K562 (cell line): Measurements from ENCODE around the gene PHF20. TPM values are rescaled to one million over a fixed set of nuclear protein-coding genes. Genes with fewer than 3 reads are reported as not detected.

Source experiments
- ATF6 ChIP-seq: sonication (generic); formaldehyde crosslinking; IDR thresholded peaks from 2 replicates; pipeline ENCODE4 v1.4.0; 2020; ENCODE audit warnings: mild to moderate bottlenecking, missing genetic modification reagents
- CBX1 ChIP-seq: sonication (generic); IDR thresholded peaks from 2 replicates; pipeline ENCODE4 v1.6.1; 2016; ENCODE audit warnings: antibody characterized with exemption, low read depth, mild to moderate bottlenecking
- CREB5 ChIP-seq: fragments of 250-450 bp; sonication (Bioruptor Pico); IDR thresholded peaks from 2 replicates; pipeline ENCODE4 v1.5.0; 2020; ENCODE audit warnings: mild to moderate bottlenecking
- DMBX1 ChIP-seq: fragments of 250-450 bp; sonication (Bioruptor Pico); IDR thresholded peaks from 2 replicates; pipeline ENCODE4 v1.8.0; 2022; ENCODE audit warnings: inconsistent platforms, mild to moderate bottlenecking, moderate library complexity, borderline replicate concordance
- FOXP1 ChIP-seq: sonication (generic); formaldehyde crosslinking; IDR thresholded peaks from 2 replicates; pipeline ENCODE4 v1.8.0; 2022; ENCODE audit warnings: mild to moderate bottlenecking, missing genetic modification reagents
- GTF2A2 ChIP-seq: IDR thresholded peaks from 2 replicates; pipeline ENCODE4 v1.6.1; 2016; ENCODE audit warnings: mild to moderate bottlenecking, missing genetic modification characterization, missing compliant biosample characterization
- HMG20A ChIP-seq: fragments of 450-650 bp; formaldehyde crosslinking; conservative IDR thresholded peaks from 2 replicates; pipeline ENCODE4 v1.4.0; 2020; ENCODE audit warnings: mild to moderate bottlenecking, mixed read lengths
- KDM2B ChIP-seq: fragments of 250-450 bp; sonication (Bioruptor Pico); IDR thresholded peaks from 2 replicates; pipeline ENCODE4 v1.8.0; 2021; ENCODE audit warnings: mild to moderate bottlenecking, moderate library complexity
- NFE2 ChIP-seq: IDR thresholded peaks from 2 replicates; pipeline ENCODE4 v1.6.1; 2014; ENCODE audit warnings: antibody characterized with exemption, low read depth
- POLR2B ChIP-seq: fragments of 450-650 bp; IDR thresholded peaks from 2 replicates; pipeline ENCODE4 v1.6.1; 2018; ENCODE audit warnings: low read depth; ENCODE audit not compliant: partially characterized antibody
- SPI1 ChIP-seq: IDR thresholded peaks from 2 replicates; pipeline ENCODE4 v1.6.1; 2011; ENCODE audit warnings: low read depth, low read length, control low read depth, borderline replicate concordance
- UBTF ChIP-seq, 2 experiments: IDR thresholded peaks; 2 replicates each; pipeline ENCODE4 v1.6.1; 2012; ENCODE audit warnings: improper control_type of control experiment in 2 of 2, low read depth in 2 of 2, low read length in 2 of 2, borderline replicate concordance in 1 of 2
- XRCC5 ChIP-seq: fragments of 200-400 bp; formaldehyde crosslinking; IDR thresholded peaks from 2 replicates; pipeline ENCODE4 v1.6.1; 2017; ENCODE audit warnings: low read depth, mild to moderate bottlenecking, low read length
- ZNF224 ChIP-seq: sonication (generic); formaldehyde crosslinking; IDR thresholded peaks from 2 replicates; pipeline ENCODE4 v1.8.0; 2022; ENCODE audit warnings: mild to moderate bottlenecking, missing genetic modification reagents
- ZNF77 ChIP-seq: fragments of 250-450 bp; sonication (Bioruptor Pico); IDR thresholded peaks from 2 replicates; pipeline ENCODE4 v1.5.0; 2020
- polyA plus RNA-seq, 8 experiments: library from polyadenylated mRNA; depleted of rRNA in 4 of 8; stranded (reverse) in 5 of 8; unstranded in 3 of 8; fragments of >200 nt; fragmentation: Nextera tagmentation in 2 of 8; fragmentation: Illumina TruSeq in 1 of 8; extraction: Ambion mirVana in 2 of 8; extraction: Trizol in 1 of 8; gene quantifications; 2 replicates each; pipeline versions ENCODE4 v1.2.1 to v1.2.3, GENCODE V29; 2011 to 2014; ENCODE audit warnings: inconsistent platforms in 1 of 8, missing spikeins in 1 of 8
- total RNA-seq, 7 experiments: library from RNA; depleted of rRNA in 6 of 7; stranded (reverse); fragments of >200 nt in 6 of 7; fragmentation: Illumina TruSeq in 2 of 7; extraction: Trizol in 2 of 7; gene quantifications; 2 replicates each; pipeline versions ENCODE4 v1.2.1 to v1.2.3, GENCODE V29; 2011 to 2021; ENCODE audit warnings: low replicate concordance in 1 of 7
- TF ChIP-seq, protein P1 (sequence below): fragments of 150-350 bp; IDR thresholded peaks from 2 replicates; pipeline ENCODE4 v1.6.1; 2014; ENCODE audit warnings: low read depth, mild to moderate bottlenecking, low read length, borderline replicate concordance
- TF ChIP-seq, protein P2 (sequence below): fragments of 200-800 bp; sonication (Bioruptor generic); IDR thresholded peaks from 2 replicates; pipeline ENCODE4 v1.6.1; 2017; ENCODE audit warnings: missing genetic modification characterization, missing compliant biosample characterization

PHF20 gene
- total and polyA plus RNA-seq, 9 of the 15 experiments (the other 6 are each of a cell fraction or from before 2014, with no cell fraction given): 49.9 to 196 (median 70.7) TPM

DNA sequence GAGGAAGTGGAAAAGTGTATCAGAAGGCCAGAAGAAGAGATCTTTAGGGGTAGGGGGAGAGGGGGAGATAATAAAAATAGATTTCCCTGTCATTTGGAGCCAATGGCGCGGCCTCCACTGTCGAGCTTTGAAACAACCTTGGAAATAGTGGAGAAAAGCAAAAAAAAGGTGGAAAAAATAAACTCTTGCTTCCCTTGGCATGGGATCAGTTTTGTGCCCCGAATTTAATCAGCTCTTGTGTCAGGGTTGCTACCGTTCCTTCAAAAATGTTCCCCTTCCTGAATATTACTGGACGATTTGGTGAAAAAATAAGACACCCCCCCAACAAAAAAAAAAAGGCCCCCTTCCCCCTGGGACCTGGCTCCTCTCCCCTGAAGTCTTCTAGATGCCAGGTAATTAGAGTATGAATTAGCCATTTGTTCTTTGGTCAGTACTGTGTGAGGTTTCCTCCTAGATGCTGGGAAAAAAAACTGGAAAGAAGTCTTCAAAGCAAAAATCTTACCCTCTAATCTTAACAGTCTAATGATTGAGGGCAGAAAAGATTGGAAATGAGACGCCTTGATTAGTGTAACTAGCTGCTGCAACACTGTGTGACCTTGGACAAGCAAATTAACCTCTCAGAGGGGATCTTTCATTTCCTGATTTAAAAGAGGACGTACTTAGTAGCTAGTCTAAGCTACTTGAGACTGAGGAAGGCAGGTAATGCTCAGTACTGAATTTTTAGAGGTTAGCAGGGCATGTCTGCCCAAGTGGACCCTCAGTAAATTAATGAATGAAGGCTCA lies 28.9 kb upstream of the PHF20 start (continued):
- TF ChIP-seq, protein P1, sequence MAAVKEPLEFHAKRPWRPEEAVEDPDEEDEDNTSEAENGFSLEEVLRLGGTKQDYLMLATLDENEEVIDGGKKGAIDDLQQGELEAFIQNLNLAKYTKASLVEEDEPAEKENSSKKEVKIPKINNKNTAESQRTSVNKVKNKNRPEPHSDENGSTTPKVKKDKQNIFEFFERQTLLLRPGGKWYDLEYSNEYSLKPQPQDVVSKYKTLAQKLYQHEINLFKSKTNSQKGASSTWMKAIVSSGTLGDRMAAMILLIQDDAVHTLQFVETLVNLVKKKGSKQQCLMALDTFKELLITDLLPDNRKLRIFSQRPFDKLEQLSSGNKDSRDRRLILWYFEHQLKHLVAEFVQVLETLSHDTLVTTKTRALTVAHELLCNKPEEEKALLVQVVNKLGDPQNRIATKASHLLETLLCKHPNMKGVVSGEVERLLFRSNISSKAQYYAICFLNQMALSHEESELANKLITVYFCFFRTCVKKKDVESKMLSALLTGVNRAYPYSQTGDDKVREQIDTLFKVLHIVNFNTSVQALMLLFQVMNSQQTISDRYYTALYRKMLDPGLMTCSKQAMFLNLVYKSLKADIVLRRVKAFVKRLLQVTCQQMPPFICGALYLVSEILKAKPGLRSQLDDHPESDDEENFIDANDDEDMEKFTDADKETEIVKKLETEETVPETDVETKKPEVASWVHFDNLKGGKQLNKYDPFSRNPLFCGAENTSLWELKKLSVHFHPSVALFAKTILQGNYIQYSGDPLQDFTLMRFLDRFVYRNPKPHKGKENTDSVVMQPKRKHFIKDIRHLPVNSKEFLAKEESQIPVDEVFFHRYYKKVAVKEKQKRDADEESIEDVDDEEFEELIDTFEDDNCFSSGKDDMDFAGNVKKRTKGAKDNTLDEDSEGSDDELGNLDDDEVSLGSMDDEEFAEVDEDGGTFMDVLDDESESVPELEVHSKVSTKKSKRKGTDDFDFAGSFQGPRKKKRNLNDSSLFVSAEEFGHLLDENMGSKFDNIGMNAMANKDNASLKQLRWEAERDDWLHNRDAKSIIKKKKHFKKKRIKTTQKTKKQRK: no peak
- no peak for TF ChIP-seq HMG20A (CRISPR knock-in tag)
- TF ChIP-seq ZNF224: no peak
- TF ChIP-seq KDM2B: no peak
- TF ChIP-seq, protein P2, sequence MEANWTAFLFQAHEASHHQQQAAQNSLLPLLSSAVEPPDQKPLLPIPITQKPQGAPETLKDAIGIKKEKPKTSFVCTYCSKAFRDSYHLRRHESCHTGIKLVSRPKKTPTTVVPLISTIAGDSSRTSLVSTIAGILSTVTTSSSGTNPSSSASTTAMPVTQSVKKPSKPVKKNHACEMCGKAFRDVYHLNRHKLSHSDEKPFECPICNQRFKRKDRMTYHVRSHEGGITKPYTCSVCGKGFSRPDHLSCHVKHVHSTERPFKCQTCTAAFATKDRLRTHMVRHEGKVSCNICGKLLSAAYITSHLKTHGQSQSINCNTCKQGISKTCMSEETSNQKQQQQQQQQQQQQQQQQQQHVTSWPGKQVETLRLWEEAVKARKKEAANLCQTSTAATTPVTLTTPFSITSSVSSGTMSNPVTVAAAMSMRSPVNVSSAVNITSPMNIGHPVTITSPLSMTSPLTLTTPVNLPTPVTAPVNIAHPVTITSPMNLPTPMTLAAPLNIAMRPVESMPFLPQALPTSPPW (CRISPR knock-in tag): no peak
- TF ChIP-seq SPI1: no peak; the same call in 1 of the 2 replicates
- TF ChIP-seq GTF2A2: no peak
- peak; percentile 91 for TF ChIP-seq POLR2B
- TF ChIP-seq FOXP1 (CRISPR knock-in tag): no peak
- TF ChIP-seq DMBX1 (CRISPR knock-in tag): no peak
- TF ChIP-seq NFE2: no peak
- no peak for TF ChIP-seq ZNF77 (CRISPR knock-in tag)
- TF ChIP-seq UBTF (IDR thresholded peaks at IDR 0.05; ENCODE audit: borderline replicate concordance in 1 of 2, low read depth in 2 of 2, low read length in 2 of 2): no peak
- no peak; the same call in 1 of the 2 replicates for TF ChIP-seq XRCC5
- TF ChIP-seq CBX1: no peak
- no peak; the same call in 1 of the 2 replicates for TF ChIP-seq ATF6 (CRISPR knock-in tag)
- TF ChIP-seq CREB5 (CRISPR knock-in tag): no peak
